ENCODE results near the gene WIPF2.

WIPF2 gene

GRCh38 chr17:40329839-40330794 lies 111.0 kb downstream of the WIPF2 start:
- Histone ChIP-seq H3K27me3 (ENCODE audit: low read depth) (no peaks in the 10 kb centered on the region), H3K36me3 (replicated peaks) (peaks cover 4% of the 10 kb centered on the region; the same call in 1 of the 2 replicates), H3K4me1 (no peaks in the 10 kb centered on the region), H3K4me3 (no peak overlapping the region), H3K9me3 (no peaks in the 10 kb centered on the region)
- no peak for DNase-seq (ENCODE audit: low spot score in 2 of 2)
- in situ Hi-C loops (cut with MboI; ENCODE audit: low sequenced_read_pairs), result no loop called here

GRCh38 chr17:40330850-40331470 lies 111.9 kb downstream of the WIPF2 start:
- DNase-seq (ENCODE audit: low spot score in 2 of 2), result no peak
- H3K4me3 ChIP-seq, result no peak overlapping the region
- in situ Hi-C loops (cut with MboI; ENCODE audit: low sequenced_read_pairs), result no loop called here
- H3K4me1 ChIP-seq, result no peaks in the 10 kb centered on the region
- peaks cover 4% of the 10 kb centered on the region; the same call in 1 of the 2 replicates for H3K36me3 ChIP-seq (replicated peaks)
- no peaks in the 10 kb centered on the region for H3K9me3 ChIP-seq
- no peaks in the 10 kb centered on the region for H3K27me3 ChIP-seq (ENCODE audit: low read depth)

- Histone ChIP-seq H3K4me3 (no peak overlapping the region), H3K36me3 (replicated peaks) (peaks cover 4% of the 10 kb centered on the region; the same call in 1 of the 2 replicates), H3K27me3 (ENCODE audit: low read depth) (no peaks in the 10 kb centered on the region), H3K9me3 (no peaks in the 10 kb centered on the region), H3K4me1 (no peaks in the 10 kb centered on the region)
- no peak for DNase-seq (ENCODE audit: low spot score in 2 of 2)
- in situ Hi-C loops (cut with MboI; ENCODE audit: low sequenced_read_pairs), result no loop called here
These were observed 112.9 kb downstream of the WIPF2 start for GRCh38 chr17:40331743-40332641.
